H1 (cell line): ENCODE measurements around the gene STK33. TPM values are rescaled to one million over a fixed set of nuclear protein-coding genes. Genes with fewer than 3 reads are reported as not detected.

Experiments used
- CTCF ChIA-PET: fragments of 300-600 bp; sonication (Branson Sonifier 250); formaldehyde crosslinking; loops from one replicate; lab custom pipeline; 2021; ENCODE audit not compliant: partially characterized antibody; lab: Charles Lee
- POLR2A ChIA-PET: fragments of 300-600 bp; sonication (Branson Sonifier 250); formaldehyde crosslinking; loops from one replicate; lab custom pipeline; 2021; ENCODE audit warnings: inconsistent platforms; ENCODE audit not compliant: partially characterized antibody; lab: Charles Lee
- DNase-seq, 2 experiments: peaks; one replicate each; pipeline versions ENCODE4 v3.0.0 to v3.0.0-alpha.2; 2010 to 2022; ENCODE audit warnings: low spot score in 2 of 2, low read depth in 1 of 2, mixed read lengths in 1 of 2
- FAIRE-seq: peaks from 2 replicates; lab custom pipeline; 2011; peaks lifted over from hg19 to GRCh38; lab: Jason Lieb, UNC
- H2AFZ ChIP-seq: 2 replicates; pipeline ENCODE4 v1.8.1; 2012; ENCODE audit warnings: low read length, inconsistent platforms
- H2AK5ac ChIP-seq: 2 replicates; pipeline ENCODE4 v1.6.1; 2013; ENCODE audit warnings: low read depth, low read length
- H2BK120ac ChIP-seq: replicated peaks from 2 replicates; pipeline ENCODE3; 2013; ENCODE audit warnings: low read depth, low read length, inconsistent platforms
- H2BK12ac ChIP-seq: 2 replicates; pipeline ENCODE4 v1.6.1; 2013; ENCODE audit warnings: low read depth, low read length
- H2BK15ac ChIP-seq: 2 replicates; pipeline ENCODE4 v1.6.1; 2013; ENCODE audit warnings: low read length
- H2BK20ac ChIP-seq: 2 replicates; pipeline ENCODE4 v1.6.1; 2013; ENCODE audit warnings: low read length
- H2BK5ac ChIP-seq: 2 replicates; pipeline ENCODE4 v1.6.1; 2013; ENCODE audit warnings: low read depth, low read length
- H3K14ac ChIP-seq: 2 replicates; pipeline ENCODE4 v1.6.1; 2013; ENCODE audit warnings: inconsistent platforms; ENCODE audit not compliant: insufficient read length
- H3K18ac ChIP-seq: 2 replicates; pipeline ENCODE4 v1.6.1; 2013; ENCODE audit warnings: low read length; ENCODE audit errors: extremely low read depth
- H3K23ac ChIP-seq: 2 replicates; pipeline ENCODE4 v1.6.1; 2013; ENCODE audit warnings: inconsistent platforms; ENCODE audit not compliant: insufficient read length
- H3K23me2 ChIP-seq: 2 replicates; pipeline ENCODE4 v1.6.1; 2013; ENCODE audit warnings: low read depth, low read length
- H3K27ac ChIP-seq: 2 replicates; pipeline ENCODE4 v1.6.1; 2011; ENCODE audit warnings: low read depth, low read length, inconsistent platforms
- H3K27me3 ChIP-seq, 4 experiments: replicated peaks in 1 of 4; 1 replicate in 1 of 4; 2 replicates in 3 of 4; pipeline versions ENCODE4 v1.6.1 to v1.8.1; 2011 to 2013; ENCODE audit warnings: low read length in 3 of 4, mild to moderate bottlenecking in 3 of 4, inconsistent platforms in 2 of 4, mixed read lengths in 2 of 4, moderate library complexity in 1 of 4; ENCODE audit not compliant: control insufficient read depth in 3 of 4, insufficient read depth in 3 of 4; ENCODE audit errors: extremely low read depth in 1 of 4
- H3K36me3 ChIP-seq, 4 experiments: 2 replicates each; pipeline versions ENCODE4 v1.6.1 to v1.8.1; 2011 to 2013; ENCODE audit warnings: mild to moderate bottlenecking in 4 of 4, low read length in 3 of 4, moderate library complexity in 2 of 4, control low read depth in 1 of 4, inconsistent platforms in 1 of 4; ENCODE audit not compliant: insufficient read depth in 4 of 4, control insufficient read depth in 2 of 4
- H3K4ac ChIP-seq: replicated peaks from 2 replicates; pipeline ENCODE3; 2013; ENCODE audit warnings: low read length, low read depth, mixed read lengths, inconsistent platforms; ENCODE audit not compliant: insufficient read length
- H3K4me1 ChIP-seq, 4 experiments: replicated peaks in 1 of 4; 1 replicate in 1 of 4; 2 replicates in 3 of 4; pipeline versions ENCODE4 v1.6.1 to v1.8.1; 2011 to 2013; ENCODE audit warnings: low read length in 3 of 4, inconsistent platforms in 2 of 4, mixed read lengths in 1 of 4; ENCODE audit not compliant: insufficient read depth in 4 of 4, control insufficient read depth in 3 of 4
- H3K4me2 ChIP-seq, 2 experiments: 2 replicates each; pipeline versions ENCODE4 v1.6.1 to v1.8.1; 2011 to 2013; ENCODE audit warnings: low read depth in 2 of 2, low read length in 2 of 2, control low read depth in 1 of 2, inconsistent platforms in 1 of 2, mild to moderate bottlenecking in 1 of 2; ENCODE audit not compliant: insufficient read depth in 1 of 2
- H3K4me3 ChIP-seq, 4 experiments: fragments of 200-600, 300-600 bp in 1 of 4; sonication (generic), shearing (Covaris generic), sonication (Bioruptor Twin) in 1 of 4; 2 replicates each; pipeline versions ENCODE4 v1.5.1 to v1.8.1; 2011 to 2016; ENCODE audit warnings: low read length in 4 of 4, low read depth in 3 of 4, control low read depth in 2 of 4, inconsistent platforms in 2 of 4, mild to moderate bottlenecking in 2 of 4, mixed read lengths in 1 of 4, moderate library complexity in 1 of 4; ENCODE audit not compliant: insufficient read depth in 2 of 4; ENCODE audit errors: extremely low read depth in 1 of 4
- H3K56ac ChIP-seq: replicated peaks from 2 replicates; pipeline ENCODE3; 2013; ENCODE audit warnings: low read depth, mild to moderate bottlenecking, mixed read lengths, low read length, inconsistent platforms; ENCODE audit not compliant: insufficient read length
- H3K79me1 ChIP-seq: 2 replicates; pipeline ENCODE4 v1.6.1; 2013; ENCODE audit warnings: low read depth, low read length, control low read depth
- H3K79me2 ChIP-seq, 2 experiments: 2 replicates each; pipeline versions ENCODE4 v1.6.1 to v1.8.1; 2012 to 2013; ENCODE audit warnings: low read length in 2 of 2, mild to moderate bottlenecking in 2 of 2, inconsistent platforms in 1 of 2; ENCODE audit not compliant: insufficient read depth in 2 of 2, control insufficient read depth in 1 of 2
- H3K9ac ChIP-seq, 4 experiments: replicated peaks in 1 of 4; 1 replicate in 1 of 4; 2 replicates in 3 of 4; pipeline versions ENCODE4 v1.6.1 to v1.8.1; 2011 to 2013; ENCODE audit warnings: low read depth in 3 of 4, low read length in 3 of 4, control low read depth in 2 of 4, mild to moderate bottlenecking in 2 of 4, moderate library complexity in 2 of 4, inconsistent platforms in 1 of 4; ENCODE audit errors: extremely low read depth in 1 of 4
- H3K9me3 ChIP-seq, 2 experiments: 2 replicates each; pipeline versions ENCODE4 v1.6.1 to v1.8.1; 2012 to 2013; ENCODE audit warnings: mild to moderate bottlenecking in 2 of 2, moderate library complexity in 2 of 2, control low read depth in 1 of 2, inconsistent platforms in 1 of 2, low read depth in 1 of 2, low read length in 1 of 2, mixed read lengths in 1 of 2; ENCODE audit not compliant: insufficient read depth in 2 of 2
- H4K20me1 ChIP-seq, 2 experiments: replicated peaks in 1 of 2; 2 replicates each; pipeline versions ENCODE3 to v1.8.1; 2011 to 2013; ENCODE audit warnings: inconsistent platforms in 2 of 2, low read length in 2 of 2, mild to moderate bottlenecking in 1 of 2; ENCODE audit not compliant: insufficient read depth in 2 of 2, control insufficient read depth in 1 of 2
- H4K5ac ChIP-seq: 2 replicates; pipeline ENCODE4 v1.6.1; 2013; ENCODE audit warnings: low read length, low read depth, mixed read lengths, inconsistent platforms; ENCODE audit not compliant: insufficient read length
- H4K8ac ChIP-seq: 2 replicates; pipeline ENCODE4 v1.8.0; 2013; ENCODE audit warnings: mild to moderate bottlenecking, moderate library complexity, low read length, inconsistent platforms; ENCODE audit not compliant: insufficient read depth; ENCODE audit errors: extremely low read depth
- H4K91ac ChIP-seq: replicated peaks from 2 replicates; pipeline ENCODE3; 2013; ENCODE audit warnings: low read length, mixed read lengths, inconsistent platforms; ENCODE audit not compliant: insufficient read length
- BCL11A ChIP-seq, 2 experiments: IDR thresholded peaks; one replicate each; pipeline ENCODE4 v1.6.1; 2011; ENCODE audit warnings: low read depth in 2 of 2, low read length in 2 of 2, mild to moderate bottlenecking in 2 of 2
- JUN ChIP-seq: IDR thresholded peaks from 2 replicates; pipeline ENCODE4 v1.6.1; 2011; ENCODE audit warnings: low read depth, mild to moderate bottlenecking, improper control_type of control experiment, low read length
- POLR2A ChIP-seq, 2 experiments: IDR thresholded peaks; 1 replicate in 1 of 2; 2 replicates in 1 of 2; pipeline ENCODE4 v1.6.1; 2011; ENCODE audit warnings: low read depth in 2 of 2, low read length in 2 of 2, mild to moderate bottlenecking in 2 of 2; ENCODE audit errors: control extremely low read depth in 1 of 2
- whole genome bisulfite sequencing, 2 experiments: shearing (Covaris generic) in 1 of 2; methylation state at CpG; one replicate each; pipeline versions ENCODE4 v1.1.6 to v1.1.7; 2013 to 2015; ENCODE audit warnings: low lambda C conversion rate in 2 of 2, mixed read lengths in 2 of 2, inconsistent platforms in 1 of 2, low coverage in 1 of 2, missing lambda C conversion rate in 1 of 2; ENCODE audit not compliant: insufficient replicate concordance in 2 of 2, insufficient coverage in 1 of 2, insufficient read length in 1 of 2; ENCODE audit errors: extremely low coverage in 1 of 2, missing lambda C conversion rate in 1 of 2; 5-methylcytosine and 5-hydroxymethylcytosine counted together
- polyA plus RNA-seq, 7 experiments: library from polyadenylated mRNA; depleted of rRNA in 3 of 7; stranded (reverse) in 5 of 7; unstranded in 2 of 7; fragments of >200 nt in 5 of 7; fragments of 200-250 nt in 2 of 7; gene quantifications; 1 replicate in 5 of 7; 2 replicates in 1 of 7; 4 replicates in 1 of 7; pipeline versions ENCODE4 v1.2.1 to v1.2.3, GENCODE V29; 2011 to 2013; ENCODE audit warnings: missing spikeins in 2 of 7, mixed read lengths in 2 of 7
- total RNA-seq: library from RNA; stranded (reverse); fragmentation: NEBNext Ultra II Directional; extraction: Animal tissue kit (Norgen Biotek cat#: 25700); gene quantifications from 2 replicates; pipeline ENCODE4 v1.2.1, GENCODE V29; 2021

Gene STK33
- total and polyA plus RNA-seq, 2 of the 8 experiments (the other 6 are each of a cell fraction or from before 2014, with no cell fraction given), result 8.8 to 25.1 TPM

- POLR2A ChIA-PET, result interaction anchor here (0.8 kb wide), 1 partner anchor 11 kb away, joined by 3 read pairs; no protein-coding TSS in a partner anchor
- no peak overlapping the region for H3K23ac ChIP-seq
Observed at GRCh38 chr11:8354622-8355415, 239.2 kb downstream of the STK33 start.

More at GRCh38 chr11:8354622-8355415, 239.2 kb downstream of the STK33 start:
- TF ChIP-seq BCL11A (IDR thresholded peaks at IDR 0.05; ENCODE audit: low read depth in 2 of 2, low read length in 2 of 2) (no peak), POLR2A (IDR thresholded peaks at IDR 0.05; ENCODE audit: control extremely low read depth in 1 of 2, low read depth in 2 of 2, low read length in 2 of 2) (no peak), JUN (no peak)
- Histone ChIP-seq H3K23me2 (no peaks in the 10 kb centered on the region), H2BK120ac (no peak overlapping the region), H3K4me3 (no peak overlapping the region), H3K79me1 (no peaks in the 10 kb centered on the region; the same call in 1 of the 2 replicates), H3K4ac (no peak overlapping the region), H4K91ac (no peak overlapping the region), H3K79me2 (no peaks in the 10 kb centered on the region), H3K9me3 (no peaks in the 10 kb centered on the region), H3K36me3 (no peaks in the 10 kb centered on the region), H3K27me3 (no peaks in the 10 kb centered on the region; a peak in 2 of 7 replicates), H3K4me2 (no peak overlapping the region), H2BK12ac (no peak overlapping the region), H2BK5ac (no peak overlapping the region), H4K20me1 (no peaks in the 10 kb centered on the region), H3K4me1 (no peaks in the 10 kb centered on the region; a peak in 2 of 7 replicates), H4K5ac (no peak overlapping the region), H2AFZ (no peak overlapping the region), H2AK5ac (no peak overlapping the region), H3K27ac (no peak overlapping the region), H3K14ac (no peak overlapping the region), H2BK15ac (no peak overlapping the region), H4K8ac (peak overlapping the region; percentile 8; the same call in 1 of the 2 replicates), H2BK20ac (no peak overlapping the region), H3K18ac (no peak overlapping the region), H3K9ac (no peak overlapping the region), H3K56ac (no peak overlapping the region)
- DNase-seq, result no peak
- no peak for FAIRE-seq
- CTCF ChIA-PET, result interaction anchor here (0.6 to 10.3 kb wide), 25 partner anchors 10 to 295 kb away, joined by 3 to 95 read pairs (median 3); no protein-coding TSS in a partner anchor
- WGBS, 2 experiments, result 88% methylated on average over 16 of the region's 16 CpGs; no CpG with 5 or more reads in 1 of the 2 experiments
